MM.1S (cell line): ENCODE data around the gene FBXL7.

ENCODE experiments used
- CTCF ChIP-seq: fragments of 300-600 bp; sonication (generic); IDR thresholded peaks from 2 replicates; pipeline ENCODE4 v1.5.1; 2016; ENCODE audit warnings: antibody characterized with exemption, low read length, mixed read lengths
- EZH2 ChIP-seq: fragments of 300-600 bp; sonication (generic); optimal IDR thresholded peaks from 2 replicates; pipeline ENCODE3; 2017; ENCODE audit warnings: low read depth, mild to moderate bottlenecking, antibody characterized with exemption, low read length, mixed read lengths
- EZH2phosphoT487 ChIP-seq: fragments of 300-600 bp; sonication (generic); IDR thresholded peaks from 2 replicates; pipeline ENCODE4 v1.6.1; 2018; ENCODE audit warnings: antibody characterized with exemption, low read length

DNA sequence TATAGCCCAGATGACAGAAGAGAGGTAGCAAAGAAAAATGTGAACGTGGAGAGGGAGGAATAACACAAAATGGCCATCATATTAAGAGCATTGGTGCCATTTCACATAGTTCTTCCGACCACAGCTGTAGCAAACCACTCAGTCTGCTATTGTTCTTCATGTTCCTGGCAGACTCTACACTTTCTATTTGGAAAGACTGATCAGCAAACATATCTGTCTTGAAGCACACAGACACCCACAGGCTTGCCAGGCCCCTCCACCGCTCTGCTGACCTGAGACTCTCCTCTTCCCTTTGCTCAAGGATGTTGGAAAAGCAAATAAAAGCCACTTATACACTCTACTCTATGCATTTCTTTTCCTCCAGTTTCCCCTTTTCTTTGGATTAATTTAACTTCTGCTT lies 298.0 kb downstream of the FBXL7 start:
- TF ChIP-seq CTCF: no peak
- TF ChIP-seq EZH2phosphoT487: no peak
- no peak for TF ChIP-seq EZH2
